Cardiac fibroblast (primary cell): ENCODE measurements around the gene EIF2AK2.
A peak's percentile ranks its signal among the peaks of the same experiment; 100 is the strongest.
"Not testable (repeated sequence)": the region's sequence is repeated elsewhere in the genome, so short reads cannot be mapped to it uniquely, and the experiment has no call there.

Source experiments
- DNase-seq, 2 donors: peaks; one replicate each; pipeline versions ENCODE4 v3.0.0 to v3.0.0-alpha.2; 2010; ENCODE audit warnings: low read depth in 2 of 2
- H3K4me3 ChIP-seq, 2 donors: replicated peaks in 1 of 2; 1 replicate in 1 of 2; 2 replicates in 1 of 2; pipeline ENCODE4 v1.5.1; 2011; ENCODE audit warnings: low read depth in 2 of 2, low read length in 2 of 2, mild to moderate bottlenecking in 2 of 2, moderate library complexity in 1 of 2
- CTCF ChIP-seq: IDR thresholded peaks from one replicate; pipeline ENCODE4 v1.5.1; 2011; ENCODE audit warnings: low read depth, mild to moderate bottlenecking, low read length, inconsistent platforms

The EIF2AK2 gene

DNA sequence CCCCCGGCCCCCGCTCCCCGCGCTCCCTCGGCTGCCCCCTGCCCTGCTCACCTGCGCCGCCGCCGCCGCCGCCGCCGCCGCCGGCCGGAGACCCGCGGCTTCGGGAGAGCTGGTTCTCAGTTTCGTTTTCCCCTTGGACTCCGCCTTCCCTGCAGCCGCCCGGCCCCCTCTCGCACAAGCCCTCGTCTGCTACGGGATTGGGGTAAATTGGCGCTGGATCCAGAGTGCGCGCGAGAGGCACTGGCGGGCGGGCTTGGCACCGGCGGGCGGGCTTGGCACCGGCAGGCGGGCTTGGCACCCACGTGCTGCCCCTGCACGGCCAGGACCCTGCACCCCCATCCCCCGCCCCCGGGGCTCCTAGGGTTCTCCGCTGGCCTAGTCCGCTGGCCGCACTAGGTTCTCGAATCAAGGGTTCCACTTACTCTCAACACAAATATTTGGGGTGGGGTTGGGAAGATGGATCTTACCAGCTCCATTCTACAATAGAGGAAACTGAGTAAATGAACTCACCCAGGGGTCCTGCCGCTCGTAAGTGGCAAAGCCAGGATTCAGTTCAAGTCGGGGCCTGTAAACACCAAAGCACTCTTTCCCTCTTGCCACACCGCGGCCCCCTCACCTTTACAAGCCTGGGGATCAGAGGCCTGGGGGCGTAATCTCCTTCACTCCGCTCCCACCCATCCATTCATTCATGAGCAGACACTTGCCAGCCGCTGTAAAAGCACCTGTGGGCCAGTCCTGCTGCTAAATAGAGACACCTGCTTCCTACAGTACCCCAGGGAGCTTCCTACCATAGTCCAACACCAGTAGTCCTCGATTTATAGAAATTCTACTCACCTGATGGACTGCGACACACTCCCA lies at the start of gene EIF2AK2:
Gene EIF2AK2 (minus strand): TSS at position 124 of the 858 bp plus-strand sequence. CDS start 9,174 bp downstream, outside the sequence.
- TF ChIP-seq CTCF: no peak
- peak; percentile 84 to 90 for DNase-seq
- peak within 1 kb of the TSS; percentile 82 to 92 for H3K4me3 ChIP-seq

GRCh38 chr2:37205689-37206341 lies 49.0 kb upstream of the EIF2AK2 start:
- DNase-seq: no peak
- TF ChIP-seq CTCF: no peak
- H3K4me3 ChIP-seq: no peak overlapping the region

DNA sequence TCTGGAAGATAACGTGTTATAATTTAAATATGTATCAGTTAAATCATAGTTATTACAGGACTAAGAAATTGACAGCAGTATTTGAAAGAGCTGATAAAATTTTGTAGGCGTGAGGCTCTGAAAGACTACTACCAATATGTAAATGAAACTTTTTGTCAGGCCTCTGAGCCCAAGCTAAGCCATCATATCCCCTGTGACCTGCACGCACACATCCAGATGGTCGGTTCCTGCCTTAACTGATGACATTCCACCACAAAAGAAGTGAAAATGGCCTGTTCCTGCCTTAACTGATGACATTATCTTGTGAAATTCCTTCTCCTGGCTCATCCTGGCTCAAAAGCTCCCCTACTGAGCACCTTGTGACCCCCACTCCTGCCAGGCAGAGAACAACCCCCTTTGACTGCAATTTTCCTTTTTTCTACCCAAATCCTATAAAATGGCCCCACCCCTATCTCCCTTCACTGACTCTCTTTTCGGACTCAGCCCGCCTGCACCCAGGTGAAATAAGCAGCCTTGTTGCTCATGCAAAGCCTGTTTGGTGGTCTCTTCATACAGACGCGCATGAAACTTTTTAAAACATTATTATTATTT lies 48.4 kb upstream of the EIF2AK2 start:
- DNase-seq, H3K4me3 ChIP-seq: not testable (repeated sequence)

GRCh38 chr2:37203708-37204107 lies 46.9 kb upstream of the EIF2AK2 start:
- no peak for TF ChIP-seq CTCF
- DNase-seq: no peak
- no peak overlapping the region for H3K4me3 ChIP-seq

GRCh38 chr2:37201766-37202165 lies 45.0 kb upstream of the EIF2AK2 start:
- DNase-seq: no peak
- H3K4me3 ChIP-seq: no peak overlapping the region
- TF ChIP-seq CTCF: no peak

GRCh38 chr2:37201208-37201607 lies 44.4 kb upstream of the EIF2AK2 start:
- no peak for TF ChIP-seq CTCF
- DNase-seq: no peak
- H3K4me3 ChIP-seq: no peak overlapping the region

GRCh38 chr2:37198681-37199065 lies 41.9 kb upstream of the EIF2AK2 start:
- TF ChIP-seq CTCF: no peak
- no peak overlapping the region for H3K4me3 ChIP-seq
- no peak for DNase-seq
